Smooth muscle cell (in vitro differentiated cells): ENCODE measurements around the gene GPAM. TPM values are rescaled to one million over a fixed set of nuclear protein-coding genes. Genes with fewer than 3 reads are reported as not detected.

Source experiments
- DNase-seq: peaks from one replicate; lab custom pipeline; 2025; ENCODE audit not compliant: unreplicated experiment; lab: John Stamatoyannopoulos, UW
- H2AFZ ChIP-seq: fragments of 200-600 bp; sonication (generic); 2 replicates; pipeline ENCODE4 v1.6.0; 2016; ENCODE audit warnings: antibody characterized with exemption, low read depth, mild to moderate bottlenecking
- H3F3A ChIP-seq: fragments of 200-600 bp; sonication (generic); 2 replicates; pipeline ENCODE4 v1.6.0; 2017; ENCODE audit warnings: antibody characterized with exemption, low read depth
- H3K27ac ChIP-seq: fragments of 200-600 bp; sonication (generic); 2 replicates; pipeline ENCODE4 v1.5.1; 2016; ENCODE audit warnings: low read depth, mild to moderate bottlenecking
- H3K27me3 ChIP-seq: fragments of 200-600 bp; sonication (generic); 2 replicates; pipeline ENCODE4 v1.6.1; 2016; ENCODE audit warnings: low read depth, mild to moderate bottlenecking
- H3K36me3 ChIP-seq: fragments of 200-600 bp; sonication (generic); 2 replicates; pipeline ENCODE4 v1.5.1; 2016; ENCODE audit warnings: low read depth
- H3K4me1 ChIP-seq: fragments of 200-600 bp; sonication (generic); 2 replicates; pipeline ENCODE4 v1.5.1; 2016; ENCODE audit warnings: low read depth
- H3K4me2 ChIP-seq: fragments of 200-600 bp; sonication (generic); 2 replicates; pipeline ENCODE4 v1.6.0; 2016; ENCODE audit warnings: mild to moderate bottlenecking
- H3K4me3 ChIP-seq: fragments of 200-600 bp; sonication (generic); 2 replicates; pipeline ENCODE4 v1.5.1; 2016; ENCODE audit warnings: mild to moderate bottlenecking
- H3K79me2 ChIP-seq: fragments of 200-600 bp; sonication (generic); 2 replicates; pipeline ENCODE4 v1.6.0; 2016; ENCODE audit warnings: low read depth, mild to moderate bottlenecking
- H3K9ac ChIP-seq: fragments of 200-600 bp; sonication (generic); 2 replicates; pipeline ENCODE4 v1.6.0; 2016; ENCODE audit warnings: low read depth
- H3K9me3 ChIP-seq: fragments of 200-600 bp; sonication (generic); replicated peaks from 2 replicates; pipeline ENCODE4 v1.5.1; 2016; ENCODE audit warnings: low read depth
- H4K20me1 ChIP-seq: fragments of 200-600 bp; sonication (generic); 2 replicates; pipeline ENCODE4 v1.6.0; 2016; ENCODE audit warnings: low read depth
- CTCF ChIP-seq: fragments of 200-600 bp; sonication (generic); IDR thresholded peaks from 2 replicates; pipeline ENCODE4 v1.5.1; 2017; ENCODE audit warnings: borderline replicate concordance, mild to moderate bottlenecking, antibody characterized with exemption; ENCODE audit not compliant: insufficient read depth, poor library complexity, severe bottlenecking
- WGBS: methylation state at CpG from one replicate; pipeline ENCODE4 v1.1.7; 2016; ENCODE audit warnings: low lambda C conversion rate; 5-methylcytosine and 5-hydroxymethylcytosine counted together
- polyA plus RNA-seq: library from polyadenylated mRNA; unstranded; fragments of >200 nt; fragmentation: Nextera tagmentation; extraction: Ambion mirVana; gene quantifications from 2 replicates; pipeline ENCODE4 v1.2.1, GENCODE V29; 2016
- total RNA-seq: library from RNA; depleted of rRNA; stranded (reverse); fragments of >200 nt; gene quantifications from 2 replicates; pipeline ENCODE4 v1.2.3, GENCODE V29; 2014

The GPAM gene
- total RNA-seq (11.7 and 14.4 TPM in 2 replicates), polyA plus RNA-seq (3.9 and 5.1 TPM in 2 replicates)

GRCh38 chr10:112183329-112184051 lies at the start of gene GPAM:
Gene GPAM (minus strand): TSS chr10:112183765. CDS start chr10:112181784, 1,981 bp downstream.
- no peaks in the 10 kb centered on the region for H3K27me3 ChIP-seq
- peaks cover 4% of the 10 kb centered on the region for H3K4me1 ChIP-seq
- WGBS, result 1% methylated on average over 46 of the region's 46 CpGs
- H3K4me2 ChIP-seq, result peak within 1 kb of the TSS; percentile 95
- no peaks in the 10 kb centered on the region for H3K79me2 ChIP-seq
- no peaks in the 10 kb centered on the region for H3K9me3 ChIP-seq
- peak; percentile 92 for DNase-seq
- peak within 1 kb of the TSS; percentile 83 for H3K27ac ChIP-seq
- TF ChIP-seq CTCF, result no peak
- H4K20me1 ChIP-seq, result no peaks in the 10 kb centered on the region
- H3K4me3 ChIP-seq, result peak within 1 kb of the TSS; percentile 81
- H2AFZ ChIP-seq, result peak within 1 kb of the TSS; percentile 96
- H3K36me3 ChIP-seq, result no peaks in the 10 kb centered on the region
- H3K9ac ChIP-seq, result peak within 1 kb of the TSS; percentile 84
- no peaks in the 10 kb centered on the region for H3F3A ChIP-seq

DNA sequence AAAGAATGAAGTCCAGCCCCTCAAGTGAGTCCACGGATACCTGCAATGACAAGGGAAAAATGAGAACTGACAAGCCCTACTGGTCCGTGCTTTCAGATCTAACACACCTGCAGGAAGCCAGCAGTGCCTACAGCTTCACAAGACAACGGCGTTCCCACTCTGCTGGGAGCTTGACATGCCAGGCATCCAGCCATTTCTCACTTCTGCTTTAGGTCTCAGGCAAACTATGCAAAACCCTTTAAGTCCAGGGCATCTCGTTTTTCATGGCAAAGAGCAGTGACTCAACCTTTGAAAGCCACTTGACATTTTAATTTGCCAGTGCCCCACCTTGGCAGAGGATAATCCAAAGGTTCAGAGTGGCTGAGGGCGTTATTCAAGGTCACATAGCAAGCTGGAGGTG lies 49.1 kb upstream of the GPAM start:
- Histone ChIP-seq H3F3A (no peaks in the 10 kb centered on the region), H3K9me3 (no peaks in the 10 kb centered on the region), H3K36me3 (no peaks in the 10 kb centered on the region), H2AFZ (no peak overlapping the region), H3K4me3 (no peak overlapping the region), H3K4me2 (no peak overlapping the region), H3K27me3 (no peaks in the 10 kb centered on the region), H3K9ac (no peak overlapping the region), H3K79me2 (no peaks in the 10 kb centered on the region), H4K20me1 (no peaks in the 10 kb centered on the region), H3K4me1 (no peaks in the 10 kb centered on the region), H3K27ac (no peak overlapping the region)
- WGBS, result 66% methylated on average over 6 of the region's 6 CpGs
- DNase-seq, result no peak
- no peak for TF ChIP-seq CTCF

GRCh38 chr10:112231602-112232400 lies 48.2 kb upstream of the GPAM start:
- H3K9me3 ChIP-seq, result no peaks in the 10 kb centered on the region
- H3K27me3 ChIP-seq, result no peaks in the 10 kb centered on the region
- no peaks in the 10 kb centered on the region for H4K20me1 ChIP-seq
- no peaks in the 10 kb centered on the region for H3F3A ChIP-seq
- no peak overlapping the region for H3K4me2 ChIP-seq
- no peaks in the 10 kb centered on the region for H3K79me2 ChIP-seq
- TF ChIP-seq CTCF, result no peak
- H2AFZ ChIP-seq, result no peak overlapping the region
- no peaks in the 10 kb centered on the region for H3K4me1 ChIP-seq
- WGBS, result 61% methylated on average over 9 of the region's 9 CpGs
- no peak overlapping the region for H3K9ac ChIP-seq
- no peaks in the 10 kb centered on the region for H3K36me3 ChIP-seq
- DNase-seq, result no peak
- H3K27ac ChIP-seq, result no peak overlapping the region
- no peak overlapping the region for H3K4me3 ChIP-seq
